HCT116 (cell line): ENCODE data around the gene MYO1E.

ENCODE experiments used
- EZH2 ChIP-seq: fragments of 200-600 bp; sonication (generic); IDR thresholded peaks from 2 replicates; pipeline ENCODE4 v1.6.1; 2017; ENCODE audit warnings: antibody characterized with exemption, mixed run types
- POLR2A ChIP-seq: IDR thresholded peaks from 2 replicates; pipeline ENCODE4 v1.7.0; 2011; ENCODE audit warnings: borderline replicate concordance; ENCODE audit not compliant: insufficient read depth, insufficient read length; ENCODE audit errors: extremely low read depth
- RAD21 ChIP-seq: IDR thresholded peaks from 2 replicates; pipeline ENCODE4 v1.6.1; 2012; ENCODE audit warnings: low read depth, mild to moderate bottlenecking
- TF ChIP-seq, protein P1 (sequence below), 3 experiments: fragments of 200-600 bp in 1 of 3; sonication (generic) in 1 of 3; IDR thresholded peaks in 2 of 3; conservative IDR thresholded peaks in 1 of 3; 2 replicates each; pipeline ENCODE4 v1.5.1; 2012 to 2017; ENCODE audit warnings: low read depth in 2 of 3, low read length in 2 of 3, antibody characterized with exemption in 1 of 3, borderline replicate concordance in 1 of 3, control low read depth in 1 of 3, mild to moderate bottlenecking in 1 of 3, mixed read lengths in 1 of 3, mixed run types in 1 of 3, moderate library complexity in 1 of 3; ENCODE audit not compliant: insufficient read depth in 1 of 3
- TF ChIP-seq, protein P2 (sequence below): IDR thresholded peaks from 2 replicates; pipeline ENCODE4 v1.6.1; 2011; ENCODE audit warnings: mild to moderate bottlenecking, low read length, moderate library complexity; ENCODE audit not compliant: insufficient replicate concordance; ENCODE audit errors: extremely low read depth

DNA sequence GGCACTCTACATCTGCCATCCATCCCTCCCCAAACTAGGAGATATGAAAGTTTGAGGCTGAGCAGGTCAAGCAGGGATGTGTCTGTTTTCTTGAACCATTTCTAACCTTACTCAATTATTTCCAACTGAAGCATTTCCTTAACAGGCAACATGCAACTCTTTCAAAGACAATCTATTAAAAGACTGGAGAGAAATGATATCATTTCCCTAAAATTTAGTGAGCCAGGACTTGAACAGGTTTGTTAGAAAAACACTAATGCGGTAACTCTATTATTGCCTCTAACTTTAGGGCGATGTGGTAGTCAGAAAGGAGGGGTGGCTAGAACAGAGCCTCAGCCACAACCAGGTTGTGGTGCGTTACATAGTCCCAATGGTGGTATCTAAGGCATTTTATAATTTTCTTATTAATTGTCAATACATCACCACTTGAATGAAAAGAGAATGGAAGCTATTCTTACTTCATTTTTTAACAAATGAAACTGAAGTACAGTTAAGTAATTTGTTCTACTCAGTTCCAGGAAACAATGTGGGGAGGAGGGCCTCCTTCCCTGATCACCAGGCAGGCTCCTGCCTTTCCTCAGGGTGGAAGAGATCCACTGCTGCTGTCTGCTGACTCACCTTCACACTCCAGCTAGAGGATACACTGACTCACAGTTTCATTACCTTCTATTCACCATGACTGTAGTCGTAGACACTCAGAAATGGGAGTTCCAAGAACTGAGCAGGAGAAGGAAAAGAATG lies 22.8 kb downstream of the MYO1E start:
- TF ChIP-seq, protein P1, sequence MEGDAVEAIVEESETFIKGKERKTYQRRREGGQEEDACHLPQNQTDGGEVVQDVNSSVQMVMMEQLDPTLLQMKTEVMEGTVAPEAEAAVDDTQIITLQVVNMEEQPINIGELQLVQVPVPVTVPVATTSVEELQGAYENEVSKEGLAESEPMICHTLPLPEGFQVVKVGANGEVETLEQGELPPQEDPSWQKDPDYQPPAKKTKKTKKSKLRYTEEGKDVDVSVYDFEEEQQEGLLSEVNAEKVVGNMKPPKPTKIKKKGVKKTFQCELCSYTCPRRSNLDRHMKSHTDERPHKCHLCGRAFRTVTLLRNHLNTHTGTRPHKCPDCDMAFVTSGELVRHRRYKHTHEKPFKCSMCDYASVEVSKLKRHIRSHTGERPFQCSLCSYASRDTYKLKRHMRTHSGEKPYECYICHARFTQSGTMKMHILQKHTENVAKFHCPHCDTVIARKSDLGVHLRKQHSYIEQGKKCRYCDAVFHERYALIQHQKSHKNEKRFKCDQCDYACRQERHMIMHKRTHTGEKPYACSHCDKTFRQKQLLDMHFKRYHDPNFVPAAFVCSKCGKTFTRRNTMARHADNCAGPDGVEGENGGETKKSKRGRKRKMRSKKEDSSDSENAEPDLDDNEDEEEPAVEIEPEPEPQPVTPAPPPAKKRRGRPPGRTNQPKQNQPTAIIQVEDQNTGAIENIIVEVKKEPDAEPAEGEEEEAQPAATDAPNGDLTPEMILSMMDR (IDR thresholded peaks at IDR 0.05 in 2 of 3, conservative IDR thresholded peaks at IDR 0.05 in 1 of 3; ENCODE audit: borderline replicate concordance in 1 of 3, insufficient read depth in 1 of 3, low read depth in 2 of 3, low read length in 2 of 3) = no peak
- no peak for TF ChIP-seq POLR2A
- TF ChIP-seq RAD21 = peak; percentile 13; the same call in 1 of the 2 replicates
- TF ChIP-seq, protein P2, sequence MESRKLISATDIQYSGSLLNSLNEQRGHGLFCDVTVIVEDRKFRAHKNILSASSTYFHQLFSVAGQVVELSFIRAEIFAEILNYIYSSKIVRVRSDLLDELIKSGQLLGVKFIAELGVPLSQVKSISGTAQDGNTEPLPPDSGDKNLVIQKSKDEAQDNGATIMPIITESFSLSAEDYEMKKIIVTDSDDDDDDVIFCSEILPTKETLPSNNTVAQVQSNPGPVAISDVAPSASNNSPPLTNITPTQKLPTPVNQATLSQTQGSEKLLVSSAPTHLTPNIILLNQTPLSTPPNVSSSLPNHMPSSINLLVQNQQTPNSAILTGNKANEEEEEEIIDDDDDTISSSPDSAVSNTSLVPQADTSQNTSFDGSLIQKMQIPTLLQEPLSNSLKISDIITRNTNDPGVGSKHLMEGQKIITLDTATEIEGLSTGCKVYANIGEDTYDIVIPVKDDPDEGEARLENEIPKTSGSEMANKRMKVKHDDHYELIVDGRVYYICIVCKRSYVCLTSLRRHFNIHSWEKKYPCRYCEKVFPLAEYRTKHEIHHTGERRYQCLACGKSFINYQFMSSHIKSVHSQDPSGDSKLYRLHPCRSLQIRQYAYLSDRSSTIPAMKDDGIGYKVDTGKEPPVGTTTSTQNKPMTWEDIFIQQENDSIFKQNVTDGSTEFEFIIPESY = no peak
- TF ChIP-seq EZH2 = no peak
